ENCODE data around the gene C1orf198. TPM values are rescaled to one million over a fixed set of nuclear protein-coding genes. Genes with fewer than 3 reads are reported as not detected.
A peak's percentile ranks its signal among the peaks of the same experiment; 100 is the strongest.

C1orf198 gene, protein sequence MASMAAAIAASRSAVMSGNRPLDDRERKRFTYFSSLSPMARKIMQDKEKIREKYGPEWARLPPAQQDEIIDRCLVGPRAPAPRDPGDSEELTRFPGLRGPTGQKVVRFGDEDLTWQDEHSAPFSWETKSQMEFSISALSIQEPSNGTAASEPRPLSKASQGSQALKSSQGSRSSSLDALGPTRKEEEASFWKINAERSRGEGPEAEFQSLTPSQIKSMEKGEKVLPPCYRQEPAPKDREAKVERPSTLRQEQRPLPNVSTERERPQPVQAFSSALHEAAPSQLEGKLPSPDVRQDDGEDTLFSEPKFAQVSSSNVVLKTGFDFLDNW
- 100 to 1,000 TPM in 1 of 9 donors, 10 to 100 TPM in 8; 29.7 to 145 (median 63.8) TPM for total RNA-seq
- 10 to 100 TPM; 23.1 to 72.8 TPM for polyA plus RNA-seq
- long read RNA-seq, donor 1, transcript C1orf198-201 (4 exons, 3,858 nt) = major isoform, 55 of 82 reads
- long read RNA-seq, donor 1, partial matches to known transcripts = 5 of 82 reads
- long read RNA-seq, donor 1, other reads (novel, unspliced or antisense) = 22 of 82 reads
- long read RNA-seq, donor 2, transcript C1orf198-201 (4 exons, 3,858 nt) = major isoform, 101 of 116 reads
- long read RNA-seq, donor 2, partial matches to known transcripts = 3 of 116 reads
- long read RNA-seq, donor 2, other reads (novel, unspliced or antisense) = 12 of 116 reads
- long read RNA-seq, donor 3, transcript C1orf198-201 (4 exons, 3,858 nt) = major isoform, 85 of 117 reads
- long read RNA-seq, donor 3, partial matches to known transcripts = 7 of 117 reads
- long read RNA-seq, donor 3, other reads (novel, unspliced or antisense) = 25 of 117 reads

DNA sequence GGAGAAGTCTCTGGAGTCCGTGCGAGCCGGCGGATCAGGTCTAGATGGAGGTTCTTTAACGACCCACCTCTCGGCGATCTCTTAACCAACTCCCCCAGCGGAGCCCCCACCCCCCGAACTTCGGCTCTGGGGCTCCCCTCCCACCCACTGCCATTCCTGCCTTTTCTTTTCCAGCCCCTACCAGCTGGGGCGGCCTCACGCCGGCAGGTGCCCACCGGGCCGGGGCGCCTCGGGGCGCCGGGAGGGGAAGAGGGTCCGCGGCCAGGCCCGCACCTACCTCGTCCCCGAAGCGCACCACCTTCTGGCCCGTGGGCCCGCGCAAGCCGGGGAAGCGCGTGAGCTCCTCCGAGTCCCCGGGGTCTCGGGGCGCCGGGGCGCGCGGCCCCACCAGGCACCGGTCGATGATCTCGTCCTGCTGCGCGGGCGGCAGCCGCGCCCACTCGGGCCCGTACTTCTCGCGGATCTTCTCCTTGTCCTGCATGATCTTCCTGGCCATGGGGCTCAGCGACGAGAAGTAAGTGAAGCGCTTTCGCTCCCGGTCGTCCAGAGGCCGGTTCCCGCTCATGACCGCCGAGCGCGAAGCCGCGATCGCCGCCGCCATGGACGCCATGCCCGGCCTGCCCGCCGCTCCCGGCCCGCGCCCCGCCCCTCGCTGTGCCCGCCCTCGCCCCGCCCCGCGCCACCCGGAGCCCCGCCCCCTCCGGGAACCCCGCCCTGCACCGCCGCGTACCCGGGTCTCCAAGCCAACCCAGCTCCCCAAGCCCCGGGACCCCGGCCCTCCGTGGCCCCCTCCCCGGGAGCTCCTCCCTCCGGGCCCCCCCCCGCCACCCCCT, at the start of gene C1orf198:
Gene C1orf198 (minus strand): TSS at position 619 of the 833 bp plus-strand sequence. CDS start 9 bp downstream, at position 610.
- 0 to 1% (median 1%) methylated on average over 22 to 96 of the region's 96 CpGs for WGBS, 4 donors
- peaks cover 7 to 62% (median 43%) of the 10 kb centered on the region in 12 donors for H3K4me1 ChIP-seq
- no peaks in the 10 kb centered on the region for H3K27me3 ChIP-seq
- peak in 1 of 2 donors; percentile 73 for TF ChIP-seq POLR2A (IDR thresholded peaks at IDR 0.05)
- TF ChIP-seq, protein P1, sequence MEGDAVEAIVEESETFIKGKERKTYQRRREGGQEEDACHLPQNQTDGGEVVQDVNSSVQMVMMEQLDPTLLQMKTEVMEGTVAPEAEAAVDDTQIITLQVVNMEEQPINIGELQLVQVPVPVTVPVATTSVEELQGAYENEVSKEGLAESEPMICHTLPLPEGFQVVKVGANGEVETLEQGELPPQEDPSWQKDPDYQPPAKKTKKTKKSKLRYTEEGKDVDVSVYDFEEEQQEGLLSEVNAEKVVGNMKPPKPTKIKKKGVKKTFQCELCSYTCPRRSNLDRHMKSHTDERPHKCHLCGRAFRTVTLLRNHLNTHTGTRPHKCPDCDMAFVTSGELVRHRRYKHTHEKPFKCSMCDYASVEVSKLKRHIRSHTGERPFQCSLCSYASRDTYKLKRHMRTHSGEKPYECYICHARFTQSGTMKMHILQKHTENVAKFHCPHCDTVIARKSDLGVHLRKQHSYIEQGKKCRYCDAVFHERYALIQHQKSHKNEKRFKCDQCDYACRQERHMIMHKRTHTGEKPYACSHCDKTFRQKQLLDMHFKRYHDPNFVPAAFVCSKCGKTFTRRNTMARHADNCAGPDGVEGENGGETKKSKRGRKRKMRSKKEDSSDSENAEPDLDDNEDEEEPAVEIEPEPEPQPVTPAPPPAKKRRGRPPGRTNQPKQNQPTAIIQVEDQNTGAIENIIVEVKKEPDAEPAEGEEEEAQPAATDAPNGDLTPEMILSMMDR (IDR thresholded peaks at IDR 0.05) = no peak
- H3K27ac ChIP-seq = peak within 1 kb of the TSS; percentile 75 to 97 (median 88)
- ATAC-seq (peak; percentile 26 to 94 (median 86)), DNase-seq (peak; percentile 76 to 89 (median 85))
- peak within 1 kb of the TSS; percentile 69 to 98 (median 91) for H3K4me3 ChIP-seq
- H3K9me3 ChIP-seq = no peaks in the 10 kb centered on the region
- intact Hi-C loops (cut with DNase I) = loop anchor here in 8 of 10 donors (2.0 to 10.0 kb wide), 7 partner anchors 41 to 109 kb away; partner anchors contain the start of genes ARV1 (in 1 of the 8) and TTC13 (in 1 of the 8)
- no peaks in the 10 kb centered on the region for H3K36me3 ChIP-seq

- H3K4me1 ChIP-seq = no peaks in the 10 kb centered on the region
- no peaks in the 10 kb centered on the region for H3K9me3 ChIP-seq
- H3K4me3 ChIP-seq = no peak overlapping the region
- peaks cover 0 to 79% (median 64%) of the 10 kb centered on the region in 9 donors for H3K36me3 ChIP-seq
- H3K27ac ChIP-seq = no peak overlapping the region
- 52 to 58% (median 57%) methylated on average over 15 of the region's 15 CpGs for WGBS, 4 donors
- TF ChIP-seq, protein P1 (IDR thresholded peaks at IDR 0.05) = peak; percentile 43 to 79 (median 62)
- TF ChIP-seq POLR2A (IDR thresholded peaks at IDR 0.05) = no peak
- no peaks in the 10 kb centered on the region for H3K27me3 ChIP-seq
- peak; percentile 59 to 90 (median 79) for ATAC-seq
- peak; percentile 57 to 80 (median 63) for DNase-seq
- intact Hi-C loops (cut with DNase I) = loop anchor here (1.0 to 10.0 kb wide), 11 partner anchors 49 to 295 kb away; partner anchors contain the start of genes C1orf198 (in 3 of the 10), ARV1 (in 2 of the 10) and TTC13 (in 2 of the 10)
Observed at GRCh38 chr1:230917284-230918135, 49.2 kb upstream of the C1orf198 start.

DNA sequence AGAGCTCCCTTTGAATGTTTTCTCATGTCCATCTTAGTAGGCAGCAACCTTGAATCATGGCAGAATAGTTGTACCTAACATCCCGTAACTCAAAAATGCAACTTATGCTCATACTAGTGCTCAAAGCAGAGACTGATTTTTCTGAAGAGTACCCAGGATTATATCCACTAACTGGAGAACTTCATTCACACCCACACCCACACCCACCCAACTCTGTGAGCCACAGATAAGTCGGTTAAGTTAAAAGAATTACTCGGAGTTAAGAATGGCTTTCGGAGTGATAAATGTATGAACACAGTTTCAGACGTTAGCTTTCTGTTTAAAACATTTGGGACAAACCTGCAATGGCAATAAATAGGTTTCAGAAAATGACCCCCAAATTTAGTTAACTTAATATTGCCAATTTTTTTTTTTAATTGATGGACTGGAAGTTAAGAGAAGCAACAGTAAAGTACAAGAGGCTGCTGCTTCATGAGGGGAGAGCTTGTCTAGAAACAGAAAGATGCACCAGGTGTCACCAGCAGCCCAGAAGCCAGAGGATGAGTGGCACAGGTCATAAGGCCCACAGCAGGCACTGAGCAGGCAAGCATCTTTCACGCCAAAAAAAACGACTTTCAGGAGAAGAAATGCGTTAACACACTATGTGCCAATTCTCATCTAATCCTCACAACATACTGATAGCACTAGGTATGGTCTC, 48.4 kb upstream of the C1orf198 start:
- H3K27ac ChIP-seq = no peak overlapping the region
- no peaks in the 10 kb centered on the region for H3K27me3 ChIP-seq
- no peak for DNase-seq
- no peak overlapping the region for H3K4me3 ChIP-seq
- ATAC-seq = no peak
- no peaks in the 10 kb centered on the region for H3K9me3 ChIP-seq
- WGBS, 4 donors = 88 to 94% (median 93%) methylated on average over 8 of the region's 8 CpGs
- intact Hi-C loops (cut with DNase I) = loop anchor here (1.0 to 10.0 kb wide), 11 partner anchors 48 to 296 kb away; partner anchors contain the start of genes C1orf198 (in 3 of the 10), ARV1 (in 2 of the 10) and TTC13 (in 2 of the 10)
- TF ChIP-seq, protein P1 (IDR thresholded peaks at IDR 0.05) = no peak
- TF ChIP-seq POLR2A (IDR thresholded peaks at IDR 0.05) = no peak
- H3K4me1 ChIP-seq = no peaks in the 10 kb centered on the region
- peaks cover 0 to 80% (median 67%) of the 10 kb centered on the region in 9 donors for H3K36me3 ChIP-seq

Data from heart left ventricle (tissue), 16 donors.